IPS DF 6.9 (cell line): ENCODE data around the gene IFNL1.
"Not testable (repeated sequence)": the region's sequence is repeated elsewhere in the genome, so short reads cannot be mapped to it uniquely, and the experiment has no call there.

Experiments
- DNase-seq: peaks from one replicate; pipeline ENCODE4 v3.0.0-alpha.2; 2013; ENCODE audit warnings: low read depth, low spot score
- H3K27ac ChIP-seq: one replicate; pipeline ENCODE4 v1.5.1; 2013; ENCODE audit warnings: low read length, control low read depth
- H3K27me3 ChIP-seq: 2 replicates; pipeline ENCODE4 v1.6.1; 2013; ENCODE audit warnings: mild to moderate bottlenecking, low read length; ENCODE audit not compliant: control insufficient read depth, insufficient read depth
- H3K36me3 ChIP-seq: 2 replicates; pipeline ENCODE4 v1.6.1; 2013; ENCODE audit warnings: low read length; ENCODE audit not compliant: control insufficient read depth, insufficient read depth
- H3K4me1 ChIP-seq: 2 replicates; pipeline ENCODE4 v1.6.1; 2013; ENCODE audit warnings: low read length; ENCODE audit not compliant: control insufficient read depth, insufficient read depth
- H3K4me3 ChIP-seq: 2 replicates; pipeline ENCODE4 v1.5.1; 2013; ENCODE audit warnings: mild to moderate bottlenecking, low read length
- H3K9me3 ChIP-seq: 2 replicates; pipeline ENCODE4 v1.6.1; 2013; ENCODE audit warnings: low read length, inconsistent platforms; ENCODE audit not compliant: control insufficient read depth, insufficient read depth
- WGBS: extraction: QIAGEN DNeasy Blood & Tissue Kit; methylation state at CpG from one replicate; pipeline ENCODE4 v1.1.7; 2013; ENCODE audit warnings: mixed read lengths, missing lambda C conversion rate; ENCODE audit not compliant: insufficient read length, insufficient coverage; 5-methylcytosine and 5-hydroxymethylcytosine counted together

Gene IFNL1

DNA sequence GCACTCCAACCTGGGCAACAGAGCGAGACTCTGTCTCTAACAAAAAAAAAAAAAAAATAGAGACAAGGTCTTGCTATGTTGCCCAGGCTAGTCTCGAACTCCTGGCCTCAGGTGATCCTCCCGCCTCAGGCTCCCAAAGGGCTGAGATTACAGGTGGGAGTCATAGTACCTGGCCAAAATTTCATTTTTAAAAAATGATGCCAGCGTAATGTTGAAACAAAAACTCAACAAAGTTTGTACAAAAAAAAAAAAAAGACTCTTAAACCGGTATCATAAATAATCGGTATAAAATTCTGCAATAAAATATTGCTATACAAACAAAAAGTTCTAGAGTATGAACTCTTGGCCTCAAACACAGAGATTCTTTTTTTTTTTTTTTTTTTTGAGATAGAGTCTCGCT lies 36.1 kb downstream of the IFNL1 start:
- no peak for DNase-seq
- no peak overlapping the region for H3K27ac ChIP-seq
- H3K27me3 ChIP-seq = no peaks in the 10 kb centered on the region
- H3K4me3 ChIP-seq = no peak overlapping the region
- H3K9me3 ChIP-seq = no peaks in the 10 kb centered on the region
- WGBS = no CpG with 5 or more reads among the region's 7 CpGs
- H3K36me3 ChIP-seq = no peaks in the 10 kb centered on the region
- H3K4me1 ChIP-seq = no peaks in the 10 kb centered on the region; the same call in none of the 2 replicates

DNA sequence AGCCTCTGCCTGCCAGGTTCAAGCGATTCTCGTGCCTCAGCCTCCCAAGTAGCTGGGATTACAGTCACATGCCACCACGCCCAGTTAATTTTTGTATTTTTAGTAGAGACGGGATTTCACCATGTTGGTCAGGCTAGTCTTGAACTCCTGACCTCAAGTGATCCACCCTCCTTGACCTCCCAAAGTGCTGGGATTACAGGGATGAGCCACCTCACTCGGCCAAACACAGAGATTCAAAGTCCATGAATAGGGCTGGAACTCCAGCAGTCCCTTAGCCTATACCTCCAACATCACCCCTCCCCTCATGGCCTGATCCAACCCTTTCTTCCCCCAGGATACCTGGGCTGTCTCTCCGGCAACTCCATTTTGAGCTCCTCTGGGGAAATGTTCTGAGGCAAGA lies 36.5 kb downstream of the IFNL1 start:
- H3K9me3 ChIP-seq, H3K4me3 ChIP-seq: not testable (repeated sequence)
- no CpG with 5 or more reads among the region's 6 CpGs for WGBS

DNA sequence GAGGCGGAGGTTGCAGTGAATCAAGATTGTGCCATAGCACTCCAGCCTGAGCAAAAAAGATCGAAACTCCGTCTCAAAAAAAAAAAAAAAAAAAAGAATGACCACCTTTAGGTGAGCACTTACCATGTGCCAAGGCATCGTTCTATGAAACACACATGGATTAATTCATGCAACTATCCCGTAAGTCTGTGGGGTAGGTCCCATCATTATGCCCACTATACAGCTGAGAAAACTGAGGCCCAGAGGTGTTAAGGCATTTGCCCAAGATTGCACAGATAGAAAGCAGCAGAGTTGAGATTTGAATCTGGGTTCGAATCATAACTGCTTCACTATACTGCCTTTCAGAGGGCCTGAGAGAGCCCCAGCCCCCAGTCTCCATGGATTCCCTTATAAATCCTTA lies 37.3 kb downstream of the IFNL1 start:
- Histone ChIP-seq H3K27me3 (no peaks in the 10 kb centered on the region), H3K36me3 (no peaks in the 10 kb centered on the region), H3K4me1 (no peaks in the 10 kb centered on the region; the same call in 1 of the 2 replicates), H3K4me3 (no peak overlapping the region), H3K9me3 (no peaks in the 10 kb centered on the region), H3K27ac (no peak overlapping the region)
- WGBS = no CpG with 5 or more reads among the region's 6 CpGs
- no peak for DNase-seq

More for the DNA sequence above, 36.5 kb downstream of the IFNL1 start:
- H3K36me3 ChIP-seq, H3K27ac ChIP-seq, DNase-seq, H3K4me1 ChIP-seq, H3K27me3 ChIP-seq: not testable (repeated sequence)

DNA sequence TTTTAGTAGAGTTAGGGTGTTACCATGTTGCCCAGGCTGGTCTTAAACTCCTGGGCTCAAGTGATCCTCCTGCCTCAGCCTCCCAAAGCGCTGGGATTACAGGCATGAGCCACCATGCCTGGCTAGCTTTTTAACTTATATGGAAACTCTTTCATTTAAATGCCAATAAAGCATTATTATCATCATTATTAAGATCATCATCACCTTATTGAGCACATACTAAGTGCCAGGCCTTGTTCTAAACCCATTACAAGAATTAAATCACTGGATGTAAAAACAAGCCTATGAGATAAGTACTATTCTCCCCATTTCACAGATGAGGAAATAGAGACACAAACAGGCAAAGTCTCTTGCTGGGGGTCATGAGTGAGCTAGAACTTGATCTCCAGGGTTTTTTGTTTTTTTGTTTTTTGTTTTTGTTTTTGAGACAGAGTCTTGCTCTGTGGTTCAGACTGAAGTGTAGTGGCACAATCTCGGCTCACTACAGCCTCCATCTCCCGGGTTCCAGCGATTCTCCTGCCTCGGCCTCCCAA lies 38.3 kb downstream of the IFNL1 start:
- H3K36me3 ChIP-seq = no peaks in the 10 kb centered on the region
- H3K27me3 ChIP-seq = no peaks in the 10 kb centered on the region
- no CpG with 5 or more reads among the region's 5 CpGs for WGBS
- no peak overlapping the region for H3K27ac ChIP-seq
- DNase-seq = no peak
- no peaks in the 10 kb centered on the region for H3K9me3 ChIP-seq
- no peak overlapping the region for H3K4me3 ChIP-seq
- no peaks in the 10 kb centered on the region; the same call in 1 of the 2 replicates for H3K4me1 ChIP-seq

GRCh38 chr19:39335168-39335548 lies 39.0 kb downstream of the IFNL1 start:
- no peak overlapping the region for H3K27ac ChIP-seq
- H3K27me3 ChIP-seq = no peaks in the 10 kb centered on the region
- WGBS = no CpG with 5 or more reads among the region's 6 CpGs
- no peaks in the 10 kb centered on the region; the same call in 1 of the 2 replicates for H3K4me1 ChIP-seq
- H3K36me3 ChIP-seq = no peaks in the 10 kb centered on the region
- H3K4me3 ChIP-seq = no peak overlapping the region
- no peaks in the 10 kb centered on the region for H3K9me3 ChIP-seq
- no peak for DNase-seq

DNA sequence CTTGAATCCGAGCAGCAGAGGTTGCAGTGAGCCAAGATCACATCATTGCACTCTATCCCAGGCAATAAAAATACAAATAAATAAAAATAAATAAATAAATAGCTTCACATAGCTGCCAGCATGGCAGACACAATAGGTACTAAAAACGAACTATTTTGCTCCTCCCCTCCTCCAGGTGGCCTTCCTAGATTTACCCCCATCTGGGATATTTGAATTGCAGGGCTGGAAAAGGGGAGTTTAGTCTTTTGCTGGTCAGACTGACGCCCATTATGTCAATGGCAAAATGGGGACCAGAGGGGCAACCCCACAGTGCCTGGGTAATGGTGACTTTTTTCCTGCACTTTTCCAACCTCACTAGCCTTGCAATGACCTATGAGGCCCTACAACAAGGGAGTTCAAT lies 40.3 kb downstream of the IFNL1 start:
- no peak overlapping the region for H3K27ac ChIP-seq
- no peaks in the 10 kb centered on the region for H3K9me3 ChIP-seq
- no CpG with 5 or more reads among the region's 3 CpGs for WGBS
- DNase-seq = no peak
- H3K36me3 ChIP-seq = no peaks in the 10 kb centered on the region
- H3K27me3 ChIP-seq = no peaks in the 10 kb centered on the region
- H3K4me3 ChIP-seq = no peak overlapping the region
- H3K4me1 ChIP-seq = no peaks in the 10 kb centered on the region; the same call in 1 of the 2 replicates

DNA sequence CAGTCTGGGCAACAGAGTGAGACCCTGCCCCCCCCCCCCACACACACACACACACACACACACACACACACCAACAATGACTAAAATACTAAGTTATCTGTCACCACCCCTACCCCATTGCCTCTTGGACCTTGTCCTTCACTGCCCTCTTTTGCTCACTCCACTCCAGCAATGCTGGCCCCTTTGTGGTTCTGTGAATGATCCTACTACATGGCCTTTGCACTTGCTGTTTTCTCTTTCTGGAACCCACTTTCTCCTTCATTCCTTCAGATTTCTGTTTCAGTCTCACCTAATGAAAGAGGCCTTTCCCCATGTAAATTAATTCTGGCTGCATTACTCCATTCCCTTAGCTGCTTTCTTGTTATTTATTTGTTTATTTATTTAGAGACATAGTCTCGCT lies 43.5 kb downstream of the IFNL1 start:
- no peak for DNase-seq
- no peak overlapping the region for H3K4me3 ChIP-seq
- no peaks in the 10 kb centered on the region for H3K9me3 ChIP-seq
- no peaks in the 10 kb centered on the region for H3K27me3 ChIP-seq
- WGBS = no CpG with 5 or more reads among the region's 1 CpG
- no peak overlapping the region for H3K27ac ChIP-seq
- no peaks in the 10 kb centered on the region for H3K36me3 ChIP-seq
- peaks cover 1% of the 10 kb centered on the region for H3K4me1 ChIP-seq

DNA sequence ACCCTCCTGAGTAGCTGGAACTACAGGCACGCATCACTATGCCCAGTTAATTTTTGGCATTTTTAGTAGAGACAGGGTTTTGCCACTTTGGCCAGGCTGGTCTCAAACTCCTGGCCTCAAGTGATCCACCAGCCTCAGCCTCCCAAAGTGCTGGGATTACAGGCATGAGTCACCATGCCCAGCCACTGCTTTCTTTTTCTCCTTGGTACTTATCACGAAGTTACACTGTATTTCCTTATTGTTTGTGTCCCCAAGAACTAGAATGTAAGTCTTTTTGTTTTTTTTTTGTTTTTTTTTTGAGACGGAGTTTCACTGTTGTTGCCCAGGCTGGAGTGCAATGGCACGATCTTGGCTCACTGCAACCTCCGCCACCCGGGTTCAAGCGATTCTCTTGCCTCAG lies 43.9 kb downstream of the IFNL1 start:
- not testable (repeated sequence) for H3K4me3 ChIP-seq, H3K9me3 ChIP-seq, H3K36me3 ChIP-seq, H3K27me3 ChIP-seq, H3K4me1 ChIP-seq, H3K27ac ChIP-seq, DNase-seq
- WGBS = no CpG with 5 or more reads among the region's 7 CpGs

- Histone ChIP-seq H3K27me3 (no peaks in the 10 kb centered on the region), H3K27ac (no peak overlapping the region), H3K4me3 (peak overlapping the region; percentile 60), H3K36me3 (no peaks in the 10 kb centered on the region), H3K9me3 (no peaks in the 10 kb centered on the region), H3K4me1 (peaks cover 1% of the 10 kb centered on the region; the same call in 1 of the 2 replicates)
- no CpG with 5 or more reads among the region's 17 CpGs for WGBS
- DNase-seq = no peak
These were observed 45.0 kb downstream of the IFNL1 start for GRCh38 chr19:39341129-39341718.

DNA sequence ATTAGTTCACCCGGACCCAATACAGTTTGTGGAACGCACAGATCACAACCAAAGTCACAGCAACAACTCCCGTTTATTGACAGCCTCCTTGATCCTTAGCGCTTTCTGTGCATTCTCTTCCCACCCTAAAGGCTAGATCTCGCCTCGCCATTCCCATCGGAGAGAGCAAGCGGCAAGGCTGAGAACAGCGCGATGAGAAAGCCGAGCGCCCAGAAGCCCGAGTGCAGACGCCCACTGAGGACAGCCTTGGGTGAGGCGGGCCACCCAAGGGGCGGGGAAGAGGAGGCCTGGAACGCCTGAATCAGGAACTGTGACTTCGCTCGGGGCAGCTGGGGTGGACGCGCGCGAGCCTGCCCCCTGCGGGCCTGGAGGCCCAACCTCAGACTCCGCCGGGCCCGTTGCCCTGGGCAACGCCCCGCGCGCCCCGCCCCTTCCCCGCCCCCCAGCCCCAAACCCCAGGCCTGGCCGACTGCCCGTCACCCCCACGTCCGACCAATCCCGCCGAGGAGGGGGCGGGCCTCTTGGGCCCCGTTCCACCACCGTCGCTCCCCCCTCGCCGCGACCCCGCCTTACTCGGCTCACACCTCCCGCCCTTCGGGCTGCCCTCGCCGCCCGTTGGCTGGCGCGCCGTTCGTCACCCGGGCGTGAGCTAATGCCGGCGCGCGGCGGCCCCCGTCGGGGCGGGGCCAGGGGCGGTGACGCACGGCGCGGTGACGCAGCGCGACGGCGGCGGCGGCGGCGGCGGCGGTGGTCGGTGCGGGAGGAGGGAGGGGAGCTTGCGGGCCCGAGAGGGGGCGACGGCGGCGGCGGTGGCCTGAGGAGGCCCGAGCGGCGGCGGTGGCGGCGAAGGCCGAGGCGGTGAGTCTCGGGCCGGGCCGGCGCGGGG lies 45.8 kb downstream of the IFNL1 start, which contains the start of gene SAMD4B:
Gene SAMD4B (plus strand): TSS at position 703 of the 886 bp plus-strand sequence. CDS start 14,473 bp downstream, outside the sequence.
- Histone ChIP-seq H3K27me3 (no peaks in the 10 kb centered on the region), H3K27ac (no peak within 1 kb of the TSS), H3K4me1 (peaks cover 1% of the 10 kb centered on the region; the same call in 1 of the 2 replicates), H3K36me3 (no peaks in the 10 kb centered on the region), H3K9me3 (no peaks in the 10 kb centered on the region), H3K4me3 (peak within 1 kb of the TSS; percentile 87)
- no CpG with 5 or more reads among the region's 105 CpGs for WGBS
- DNase-seq = peak; percentile 89
